CD14-positive monocyte (primary cell): Measurements from ENCODE around the gene TIMP2. TPM values are rescaled to one million over a fixed set of nuclear protein-coding genes. Genes with fewer than 3 reads are reported as not detected.

Source experiments
- DNase-seq, 3 donors: peaks; one replicate each; pipeline ENCODE4 v3.0.0-alpha.2; 2011 to 2022
- H2AFZ ChIP-seq: 2 replicates; pipeline ENCODE4 v1.6.0; 2012; ENCODE audit warnings: mild to moderate bottlenecking, low read depth, low read length, inconsistent platforms; ENCODE audit not compliant: insufficient read depth, poor library complexity, severe bottlenecking
- H3K27ac ChIP-seq, 2 donors: 1 replicate in 1 of 2; 2 replicates in 1 of 2; pipeline ENCODE4 v1.5.1; 2012 to 2013; ENCODE audit warnings: low read length in 2 of 2, control low read depth in 1 of 2, inconsistent platforms in 1 of 2, low read depth in 1 of 2, mild to moderate bottlenecking in 1 of 2
- H3K27me3 ChIP-seq, 2 donors: one replicate each; pipeline versions ENCODE4 v1.6.0 to v1.6.1; 2011 to 2013; ENCODE audit warnings: low read length in 2 of 2; ENCODE audit not compliant: control insufficient read depth in 2 of 2, insufficient read depth in 2 of 2
- H3K36me3 ChIP-seq, 2 donors: replicated peaks in 1 of 2; 1 replicate in 1 of 2; 2 replicates in 1 of 2; pipeline versions ENCODE4 v1.5.1 to v1.6.1; 2012 to 2013; ENCODE audit warnings: low read length in 2 of 2, control low read depth in 1 of 2, inconsistent platforms in 1 of 2, mild to moderate bottlenecking in 1 of 2; ENCODE audit not compliant: insufficient read depth in 2 of 2, control insufficient read depth in 1 of 2
- H3K4me1 ChIP-seq, 2 donors: 1 replicate in 1 of 2; 2 replicates in 1 of 2; pipeline versions ENCODE4 v1.5.1 to v1.6.1; 2012 to 2013; ENCODE audit warnings: low read length in 2 of 2, control low read depth in 1 of 2, inconsistent platforms in 1 of 2, mild to moderate bottlenecking in 1 of 2, moderate library complexity in 1 of 2; ENCODE audit not compliant: insufficient read depth in 2 of 2, control insufficient read depth in 1 of 2
- H3K4me2 ChIP-seq: replicated peaks from 2 replicates; pipeline ENCODE3; 2012; ENCODE audit warnings: low read length, moderate library complexity, mild to moderate bottlenecking; ENCODE audit not compliant: poor library complexity, severe bottlenecking; ENCODE audit errors: extremely low read depth
- H3K4me3 ChIP-seq, 3 experiments: fragments of 200-600 bp in 1 of 3; sonication (generic) in 1 of 3; replicated peaks in 1 of 3; 1 replicate in 2 of 3; 2 replicates in 1 of 3; pipeline ENCODE4 v1.5.1; 2011 to 2013; ENCODE audit warnings: low read length in 3 of 3, mild to moderate bottlenecking in 3 of 3, control low read depth in 2 of 3, low read depth in 2 of 3, inconsistent platforms in 1 of 3, moderate library complexity in 1 of 3
- H3K79me2 ChIP-seq: 2 replicates; pipeline ENCODE4 v1.6.0; 2012; ENCODE audit warnings: mild to moderate bottlenecking, control low read depth, inconsistent platforms, low read length, moderate library complexity; ENCODE audit not compliant: insufficient read depth
- H3K9ac ChIP-seq: 2 replicates; pipeline ENCODE4 v1.6.0; 2017; ENCODE audit warnings: low read length, mild to moderate bottlenecking; ENCODE audit not compliant: insufficient read depth, poor library complexity, severe bottlenecking
- H3K9me3 ChIP-seq, 2 donors: replicated peaks in 1 of 2; 1 replicate in 1 of 2; 2 replicates in 1 of 2; pipeline versions ENCODE4 v1.5.1 to v1.6.1; 2012 to 2013; ENCODE audit warnings: low read length in 2 of 2, control low read depth in 1 of 2; ENCODE audit not compliant: control insufficient read depth in 1 of 2, insufficient read depth in 1 of 2
- H4K20me1 ChIP-seq: 2 replicates; pipeline ENCODE4 v1.6.0; 2012; ENCODE audit warnings: mild to moderate bottlenecking, low read length, control low read depth, moderate library complexity; ENCODE audit not compliant: insufficient read depth
- H3K27ac Mint-ChIP-seq, 7 donors: one replicate each; pipeline ENCODE4 v1.8.0; 2020; ENCODE audit warnings: mild to moderate bottlenecking in 7 of 7, mixed read lengths in 7 of 7, moderate library complexity in 6 of 7, inconsistent platforms in 2 of 7
- H3K27me3 Mint-ChIP-seq, 3 donors: one replicate each; pipeline ENCODE4 v1.8.0; 2021 to 2022; ENCODE audit warnings: low read depth in 3 of 3, mild to moderate bottlenecking in 3 of 3, mixed read lengths in 3 of 3, moderate library complexity in 3 of 3, inconsistent platforms in 1 of 3
- H3K36me3 Mint-ChIP-seq, 2 donors: one replicate each; pipeline ENCODE4 v1.8.0; 2020; ENCODE audit warnings: mixed read lengths in 2 of 2, inconsistent platforms in 1 of 2, mild to moderate bottlenecking in 1 of 2
- H3K4me1 Mint-ChIP-seq: one replicate; pipeline ENCODE4 v1.8.0; 2020; ENCODE audit warnings: mild to moderate bottlenecking, mixed read lengths
- H3K4me3 Mint-ChIP-seq, 2 donors: one replicate each; pipeline ENCODE4 v1.8.0; 2020; ENCODE audit warnings: mild to moderate bottlenecking in 2 of 2, mixed read lengths in 2 of 2, moderate library complexity in 1 of 2
- H3K9me3 Mint-ChIP-seq, 7 donors: one replicate each; pipeline ENCODE4 v1.8.0; 2020 to 2022; ENCODE audit warnings: mixed read lengths in 7 of 7, mild to moderate bottlenecking in 6 of 7, moderate library complexity in 6 of 7, inconsistent platforms in 2 of 7
- CTCF ChIP-seq: fragments of 200-600 bp; IDR thresholded peaks from one replicate; pipeline ENCODE4 v1.8.0; 2022; ENCODE audit warnings: antibody characterized with exemption, mild to moderate bottlenecking
- WGBS: methylation state at CpG from one replicate; pipeline ENCODE4 v1.1.5; 2013; ENCODE audit warnings: missing lambda C conversion rate; ENCODE audit not compliant: insufficient coverage; 5-methylcytosine and 5-hydroxymethylcytosine counted together
- intact Hi-C, 2 donors: fragments of 100-400 bp; cut with micrococcal nuclease; formaldehyde crosslinking; loops; one replicate each; pipeline versions ENCODE4 v1.15.0 to v1.15.1; 2023
- polyA plus RNA-seq, 3 donors: library from polyadenylated mRNA; depleted of rRNA in 1 of 3; unstranded in 2 of 3; stranded (reverse) in 1 of 3; fragments of 300-500 nt in 2 of 3; fragments of >200 nt in 1 of 3; fragmentation: Illumina TruSeq in 2 of 3; gene quantifications; 1 replicate in 2 of 3; 2 replicates in 1 of 3; pipeline ENCODE4 v1.2.3, GENCODE V29; 2012 to 2021

TIMP2 gene
- polyA plus RNA-seq, 3 donors = 4.5 to 101 (median 6.4) TPM

GRCh38 chr17:78944956-78945355 lies 19.8 kb upstream of the TIMP2 start:
- H3K4me2 ChIP-seq = no peak overlapping the region
- no peaks in the 10 kb centered on the region for H3K79me2 ChIP-seq
- intact Hi-C loops = no loop called here
- H3K27ac Mint-ChIP-seq = no peak overlapping the region
- no peak overlapping the region for H3K4me3 Mint-ChIP-seq
- no peaks in the 10 kb centered on the region for H3K27me3 ChIP-seq
- H3K4me3 ChIP-seq = no peak overlapping the region
- H3K4me1 Mint-ChIP-seq = peaks cover 11% of the 10 kb centered on the region
- H3K36me3 Mint-ChIP-seq = no peaks in the 10 kb centered on the region
- peaks cover 2 to 5% of the 10 kb centered on the region in 2 donors for H3K9me3 ChIP-seq
- H3K36me3 ChIP-seq = no peaks in the 10 kb centered on the region
- no peak overlapping the region for H3K27ac ChIP-seq
- H2AFZ ChIP-seq = no peak overlapping the region
- no peak for DNase-seq
- no peak for TF ChIP-seq CTCF
- H3K9ac ChIP-seq = no peak overlapping the region
- peaks cover 0 to 8% (median 5%) of the 10 kb centered on the region in 7 donors for H3K9me3 Mint-ChIP-seq
- peaks cover 9 to 12% of the 10 kb centered on the region in 2 donors for H3K4me1 ChIP-seq
- WGBS = 94% methylated on average over 10 of the region's 10 CpGs
- no peaks in the 10 kb centered on the region for H4K20me1 ChIP-seq
- H3K27me3 Mint-ChIP-seq = peaks cover 0 to 7% (median 6%) of the 10 kb centered on the region in 3 donors

GRCh38 chr17:78944026-78944425 lies 18.8 kb upstream of the TIMP2 start:
- DNase-seq = no peak
- peaks cover 1 to 6% (median 1%) of the 10 kb centered on the region in 3 donors for H3K27me3 Mint-ChIP-seq
- H3K9me3 ChIP-seq = no peaks in the 10 kb centered on the region
- H3K9me3 Mint-ChIP-seq = peaks cover 0 to 2% (median 0%) of the 10 kb centered on the region in 7 donors
- no peak overlapping the region for H2AFZ ChIP-seq
- H3K36me3 Mint-ChIP-seq = no peaks in the 10 kb centered on the region
- H3K4me1 ChIP-seq = peaks cover 9 to 12% of the 10 kb centered on the region in 2 donors
- peaks cover 11% of the 10 kb centered on the region for H3K4me1 Mint-ChIP-seq
- H4K20me1 ChIP-seq = no peaks in the 10 kb centered on the region
- intact Hi-C loops = no loop called here
- WGBS = 93% methylated on average over 4 of the region's 7 CpGs
- no peak overlapping the region for H3K4me2 ChIP-seq
- H3K27me3 ChIP-seq = no peaks in the 10 kb centered on the region
- no peaks in the 10 kb centered on the region for H3K79me2 ChIP-seq
- H3K27ac Mint-ChIP-seq = no peak overlapping the region
- H3K9ac ChIP-seq = no peak overlapping the region
- no peak overlapping the region for H3K4me3 Mint-ChIP-seq
- no peaks in the 10 kb centered on the region for H3K36me3 ChIP-seq
- no peak for TF ChIP-seq CTCF
- H3K27ac ChIP-seq = no peak overlapping the region
- no peak overlapping the region for H3K4me3 ChIP-seq
